PC-9 (cell line): ENCODE results near the gene RASD2.

ENCODE experiments used
- EZH2 ChIP-seq: fragments of 200-600 bp; sonication (generic); IDR thresholded peaks from 2 replicates; pipeline ENCODE4 v1.8.0; 2017; ENCODE audit warnings: antibody characterized with exemption, low read depth
- TF ChIP-seq, protein P1 (sequence below): fragments of 200-600 bp; sonication (generic); conservative IDR thresholded peaks from 2 replicates; pipeline ENCODE4 v1.6.1; 2017; ENCODE audit warnings: mixed run types, antibody characterized with exemption, mild to moderate bottlenecking, moderate library complexity

DNA sequence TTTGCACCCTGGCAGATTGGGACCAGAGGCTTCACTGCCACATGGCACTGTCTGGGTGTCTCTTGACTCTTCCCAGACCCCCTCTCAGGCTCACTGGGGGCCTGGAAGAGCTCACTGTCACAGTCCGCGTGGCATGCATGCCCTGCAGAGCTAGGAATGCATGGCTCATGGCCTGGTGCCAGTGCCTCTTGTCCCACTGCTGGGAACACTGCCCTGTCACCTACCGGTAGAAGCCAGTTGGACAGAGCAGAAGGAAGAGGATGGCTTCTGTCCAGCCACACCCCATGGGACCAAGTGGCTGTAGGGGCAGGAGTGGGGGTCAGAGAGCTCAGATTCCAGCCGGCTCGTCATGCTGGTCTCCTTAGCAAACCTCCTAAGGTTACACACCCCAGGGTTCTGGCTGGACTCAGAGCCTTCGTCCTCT lies 46.8 kb downstream of the RASD2 start:
- TF ChIP-seq EZH2, result no peak
- TF ChIP-seq, protein P1, sequence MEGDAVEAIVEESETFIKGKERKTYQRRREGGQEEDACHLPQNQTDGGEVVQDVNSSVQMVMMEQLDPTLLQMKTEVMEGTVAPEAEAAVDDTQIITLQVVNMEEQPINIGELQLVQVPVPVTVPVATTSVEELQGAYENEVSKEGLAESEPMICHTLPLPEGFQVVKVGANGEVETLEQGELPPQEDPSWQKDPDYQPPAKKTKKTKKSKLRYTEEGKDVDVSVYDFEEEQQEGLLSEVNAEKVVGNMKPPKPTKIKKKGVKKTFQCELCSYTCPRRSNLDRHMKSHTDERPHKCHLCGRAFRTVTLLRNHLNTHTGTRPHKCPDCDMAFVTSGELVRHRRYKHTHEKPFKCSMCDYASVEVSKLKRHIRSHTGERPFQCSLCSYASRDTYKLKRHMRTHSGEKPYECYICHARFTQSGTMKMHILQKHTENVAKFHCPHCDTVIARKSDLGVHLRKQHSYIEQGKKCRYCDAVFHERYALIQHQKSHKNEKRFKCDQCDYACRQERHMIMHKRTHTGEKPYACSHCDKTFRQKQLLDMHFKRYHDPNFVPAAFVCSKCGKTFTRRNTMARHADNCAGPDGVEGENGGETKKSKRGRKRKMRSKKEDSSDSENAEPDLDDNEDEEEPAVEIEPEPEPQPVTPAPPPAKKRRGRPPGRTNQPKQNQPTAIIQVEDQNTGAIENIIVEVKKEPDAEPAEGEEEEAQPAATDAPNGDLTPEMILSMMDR, result no peak
